GM12873 (cell line): Measurements from ENCODE around the gene MYLK.

Experiments used
- TF ChIP-seq, protein P1 (sequence below): IDR thresholded peaks from 2 replicates; pipeline ENCODE4 v1.5.1; 2012; ENCODE audit warnings: low read depth, mild to moderate bottlenecking, moderate library complexity, low read length, control low read depth; ENCODE audit not compliant: insufficient read depth; ENCODE audit errors: missing control alignments

The MYLK gene

DNA sequence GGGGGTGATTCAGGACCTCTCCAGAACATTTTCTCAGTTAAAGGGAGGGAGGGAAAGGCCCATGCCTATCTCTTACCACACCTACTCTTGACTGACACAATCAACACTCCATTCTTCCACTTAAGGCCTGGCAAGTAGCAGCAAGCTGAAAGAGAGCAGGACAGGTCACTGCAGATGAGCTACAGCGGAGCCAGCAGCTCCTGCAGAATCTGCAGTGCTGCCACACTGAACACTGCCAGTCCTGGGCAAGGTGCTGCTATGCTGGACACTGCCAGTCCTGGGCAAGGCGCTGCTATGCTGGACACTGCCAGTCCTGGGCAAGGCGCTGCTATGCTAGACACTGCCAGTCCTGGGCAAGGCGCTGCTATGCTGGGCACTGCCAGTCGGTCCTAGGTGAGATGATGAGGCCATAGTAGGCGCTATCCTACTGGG is 143.7 kb downstream of the MYLK start:
- TF ChIP-seq, protein P1, sequence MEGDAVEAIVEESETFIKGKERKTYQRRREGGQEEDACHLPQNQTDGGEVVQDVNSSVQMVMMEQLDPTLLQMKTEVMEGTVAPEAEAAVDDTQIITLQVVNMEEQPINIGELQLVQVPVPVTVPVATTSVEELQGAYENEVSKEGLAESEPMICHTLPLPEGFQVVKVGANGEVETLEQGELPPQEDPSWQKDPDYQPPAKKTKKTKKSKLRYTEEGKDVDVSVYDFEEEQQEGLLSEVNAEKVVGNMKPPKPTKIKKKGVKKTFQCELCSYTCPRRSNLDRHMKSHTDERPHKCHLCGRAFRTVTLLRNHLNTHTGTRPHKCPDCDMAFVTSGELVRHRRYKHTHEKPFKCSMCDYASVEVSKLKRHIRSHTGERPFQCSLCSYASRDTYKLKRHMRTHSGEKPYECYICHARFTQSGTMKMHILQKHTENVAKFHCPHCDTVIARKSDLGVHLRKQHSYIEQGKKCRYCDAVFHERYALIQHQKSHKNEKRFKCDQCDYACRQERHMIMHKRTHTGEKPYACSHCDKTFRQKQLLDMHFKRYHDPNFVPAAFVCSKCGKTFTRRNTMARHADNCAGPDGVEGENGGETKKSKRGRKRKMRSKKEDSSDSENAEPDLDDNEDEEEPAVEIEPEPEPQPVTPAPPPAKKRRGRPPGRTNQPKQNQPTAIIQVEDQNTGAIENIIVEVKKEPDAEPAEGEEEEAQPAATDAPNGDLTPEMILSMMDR, result no peak

DNA sequence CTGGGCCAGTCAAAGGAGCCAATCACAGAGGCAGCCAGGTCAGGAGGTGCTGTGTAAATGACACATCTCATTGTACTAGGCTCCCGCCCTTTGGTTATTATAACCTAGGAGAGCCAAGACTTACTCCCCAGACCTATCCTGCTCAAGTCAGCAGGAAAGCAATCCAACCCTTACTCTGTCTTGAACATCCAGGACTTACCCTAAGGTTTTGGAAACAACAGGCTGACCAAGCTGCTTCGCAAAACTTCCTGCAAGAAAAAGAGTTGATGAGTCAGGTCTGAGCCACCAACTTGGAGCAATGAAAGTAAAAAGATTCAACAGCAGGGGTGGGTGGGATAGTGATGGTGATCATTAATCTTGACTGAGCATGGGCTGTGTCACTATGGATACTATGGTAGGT is 144.4 kb downstream of the MYLK start:
- TF ChIP-seq, protein P1, result no peak

DNA sequence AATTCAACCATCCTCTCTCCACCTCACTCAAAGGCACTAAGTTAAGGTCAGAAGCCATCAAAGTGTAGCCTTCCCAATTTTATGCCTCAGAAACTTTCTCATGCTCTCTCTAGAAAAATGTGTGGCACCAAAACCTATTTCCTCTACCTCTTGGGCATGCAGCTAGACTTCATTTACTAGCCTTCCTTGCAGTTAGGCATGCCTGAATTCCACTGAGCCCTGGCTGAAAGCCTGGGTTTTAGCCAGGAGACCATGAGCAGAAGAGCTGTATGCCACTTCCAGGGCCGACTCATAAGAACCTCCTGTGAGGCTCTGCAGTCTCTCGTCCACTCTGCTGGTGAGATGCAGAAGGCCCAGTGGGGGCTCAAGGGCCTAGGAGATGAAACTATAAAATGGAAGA is 145.0 kb downstream of the MYLK start:
- TF ChIP-seq, protein P1, result no peak

DNA sequence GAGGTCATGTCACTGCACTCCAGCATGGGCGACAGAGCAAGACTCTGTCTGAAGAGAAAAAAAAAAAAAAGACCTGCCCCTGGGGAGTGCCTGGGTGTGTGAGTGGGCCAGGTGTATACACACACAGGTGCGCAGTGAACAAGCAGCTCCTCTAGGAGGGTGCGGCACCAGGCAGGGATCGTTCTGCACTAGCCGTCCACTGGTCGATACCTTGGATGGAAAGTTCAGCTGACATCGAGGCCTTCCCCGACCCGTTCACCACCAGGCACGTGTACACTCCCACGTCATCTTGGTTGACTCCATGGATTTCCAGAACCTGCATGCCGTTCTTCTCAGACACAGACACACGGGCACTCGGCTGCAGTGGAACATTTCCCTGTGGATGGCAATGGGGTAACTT is 147.0 kb downstream of the MYLK start:
- TF ChIP-seq, protein P1, result no peak

DNA sequence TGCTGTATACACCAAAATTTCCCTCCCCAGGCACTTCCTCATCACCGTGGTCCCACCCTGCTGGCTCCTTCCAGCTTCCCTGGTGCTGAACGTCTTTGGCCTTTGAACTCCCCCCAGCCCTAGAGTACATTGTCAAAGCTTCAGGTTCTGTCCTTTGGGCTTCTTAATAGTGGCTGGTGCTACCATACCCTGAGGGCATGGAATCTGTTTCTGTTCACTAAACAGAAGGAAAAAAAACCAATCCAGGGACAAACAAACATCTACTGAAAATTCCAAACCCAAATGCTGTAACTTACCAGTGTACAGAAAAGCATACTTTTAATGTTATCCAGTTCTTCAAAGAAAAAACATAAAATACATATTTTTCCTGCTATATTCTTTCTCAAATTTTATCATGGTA is 148.7 kb downstream of the MYLK start:
- TF ChIP-seq, protein P1, result no peak

DNA sequence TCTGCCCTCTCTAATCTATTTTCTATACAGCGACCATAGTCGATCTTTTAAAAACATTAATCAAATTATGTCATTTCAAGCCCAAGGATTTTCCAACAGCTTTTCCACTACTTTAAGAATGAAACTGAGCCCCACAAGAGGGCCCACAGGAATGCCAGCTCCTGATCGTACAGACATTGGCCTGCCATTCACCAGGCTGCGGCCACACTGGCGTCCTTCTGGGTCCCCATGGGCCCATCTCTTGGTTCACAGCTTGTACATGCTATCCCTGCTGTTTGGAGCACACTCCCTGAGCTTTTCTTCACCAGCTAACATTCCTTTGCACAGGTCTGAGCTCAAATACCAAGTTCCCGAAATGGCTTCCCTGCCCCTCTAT is 149.6 kb downstream of the MYLK start:
- TF ChIP-seq, protein P1, result no peak

DNA sequence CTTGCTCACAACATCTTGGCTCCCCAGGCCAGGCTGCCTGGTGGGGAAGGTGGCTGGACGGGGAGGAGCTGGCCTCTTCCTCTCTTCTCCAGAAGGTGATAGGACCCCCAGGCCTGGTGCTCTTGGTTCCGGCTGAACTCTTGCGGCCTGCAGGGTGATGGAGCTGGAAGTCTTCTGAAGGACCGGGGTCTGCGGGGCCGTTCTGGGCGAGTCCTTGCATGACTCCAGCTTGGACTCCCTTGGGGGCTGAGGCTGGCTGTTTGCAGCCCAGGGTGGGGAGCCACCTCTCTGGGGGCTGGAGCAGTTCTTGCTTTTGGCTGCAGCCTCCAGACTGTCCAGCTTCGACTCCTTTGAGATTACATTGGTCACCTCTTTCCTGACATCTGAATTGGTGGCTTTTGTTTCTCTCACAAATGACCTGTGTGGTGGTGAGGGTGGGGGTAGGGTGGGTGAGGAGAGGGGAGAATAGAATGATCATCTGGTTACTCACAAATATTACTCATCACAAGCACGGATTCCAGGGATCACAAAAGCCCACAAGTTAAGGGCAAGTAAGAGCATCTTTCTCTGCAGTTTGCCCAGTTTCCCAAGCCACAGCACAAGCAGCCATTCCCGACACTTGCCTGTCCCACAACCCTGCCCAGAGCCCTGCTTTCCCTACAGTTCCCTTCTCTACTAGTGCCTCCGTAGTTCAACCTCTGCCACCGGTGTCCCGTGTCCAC is 150.2 kb downstream of the MYLK start:
- TF ChIP-seq, protein P1, result no peak
